Measurements from ENCODE around the gene TESK1. TPM values are rescaled to one million over a fixed set of nuclear protein-coding genes. Genes with fewer than 3 reads are reported as not detected.
A peak's percentile ranks its signal among the peaks of the same experiment; 100 is the strongest.
"Not testable (repeated sequence)": the region's sequence is repeated elsewhere in the genome, so short reads cannot be mapped to it uniquely, and the experiment has no call there.

The TESK1 gene
- polyA plus RNA-seq, 1 donor: 51.2 TPM

DNA sequence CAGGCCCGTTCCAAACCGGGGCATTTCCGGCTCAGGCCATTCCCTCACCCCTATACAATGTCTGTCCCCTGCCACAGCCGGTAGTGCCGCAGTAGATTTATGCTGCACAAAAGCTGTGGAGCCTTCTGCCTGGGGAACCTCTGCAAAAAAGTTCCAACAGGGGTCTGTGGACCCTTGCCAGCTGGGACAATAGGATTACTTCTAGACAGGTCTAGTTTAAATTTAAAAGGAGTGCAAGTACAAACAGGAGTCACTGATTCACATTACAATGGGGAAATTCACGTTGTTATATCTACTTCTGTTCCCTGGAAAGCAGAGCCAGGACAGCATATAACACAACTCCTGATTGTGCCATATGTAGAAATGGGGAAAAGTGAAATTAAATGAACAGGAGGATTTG, 21.5 kb upstream of the TESK1 start:
- not testable (repeated sequence) for DNase-seq

DNA sequence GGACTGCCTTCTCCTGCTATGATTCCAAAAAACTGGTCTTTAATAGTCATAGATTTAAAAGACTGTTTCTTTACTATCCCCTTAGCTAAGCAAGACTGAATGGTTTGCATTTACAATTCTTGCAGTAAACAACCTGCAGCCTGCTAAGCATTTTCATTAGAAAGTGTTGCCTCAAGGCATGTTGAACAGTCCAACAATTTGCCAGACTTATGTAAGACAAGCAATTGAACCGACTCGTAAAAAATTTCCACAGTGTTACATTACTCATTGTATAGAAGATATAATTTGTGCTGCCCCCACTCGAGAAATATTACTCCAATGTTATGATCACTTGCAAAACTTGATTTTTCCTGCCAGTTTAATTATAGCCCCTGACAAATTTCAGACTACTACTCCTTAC, 20.4 kb upstream of the TESK1 start:
- not testable (repeated sequence) for DNase-seq

DNA sequence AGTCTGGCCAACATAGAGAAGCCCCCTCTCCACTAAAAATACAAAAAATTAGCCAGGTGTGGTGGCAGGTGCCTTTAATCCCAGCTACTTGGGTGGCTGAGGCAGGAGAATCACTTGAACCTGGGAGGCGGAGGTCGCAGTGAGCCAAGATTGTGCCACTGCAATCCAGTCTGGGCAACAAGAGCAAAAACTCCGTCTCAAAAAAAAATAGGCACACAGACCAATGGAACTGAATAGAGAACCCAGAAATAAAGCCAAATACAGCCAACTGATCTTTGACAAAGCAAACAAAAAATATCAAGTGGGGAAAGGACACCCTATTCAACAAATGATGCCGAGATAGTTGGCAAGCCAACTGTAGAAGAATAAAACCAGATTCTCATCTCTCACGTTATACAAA, 16.6 kb upstream of the TESK1 start:
- DNase-seq: not testable (repeated sequence)

DNA sequence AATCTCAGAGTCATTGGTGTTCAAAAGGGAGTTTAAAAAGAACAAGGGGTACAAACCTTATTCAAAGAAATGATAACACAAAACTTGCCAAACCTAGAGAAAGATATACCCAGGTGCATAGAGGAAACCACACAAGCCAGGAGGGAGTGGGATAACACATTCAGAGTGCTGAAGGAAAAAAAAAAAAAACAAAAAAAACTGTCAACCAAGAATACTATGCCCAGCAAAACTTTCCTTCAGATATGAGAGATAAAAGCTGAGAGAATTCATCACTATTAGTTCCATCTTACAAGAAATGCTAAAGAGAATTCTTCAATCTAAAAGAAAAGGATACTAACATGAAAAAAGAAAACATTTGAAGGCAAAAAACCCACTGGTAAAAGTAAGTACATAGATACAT, 11.5 kb upstream of the TESK1 start:
- DNase-seq: no peak

DNA sequence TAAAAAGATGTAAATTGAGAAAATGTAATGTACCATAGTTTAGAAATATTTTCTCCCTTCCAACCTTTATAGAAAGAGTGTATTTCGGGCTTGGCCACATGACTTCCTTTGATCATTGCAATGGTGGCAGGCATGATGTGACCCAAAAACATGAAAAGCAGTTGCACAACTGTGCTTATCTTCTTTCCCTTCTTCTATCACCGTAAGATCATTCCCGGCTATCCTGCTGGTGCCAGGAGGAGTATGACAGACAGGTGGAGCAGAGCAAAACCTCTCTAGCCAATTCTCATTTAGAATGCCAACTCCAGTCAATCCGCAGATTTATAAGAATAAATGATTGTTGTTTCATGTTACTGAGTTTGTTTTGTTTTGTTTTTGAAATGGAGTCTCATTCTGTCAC, 10.6 kb upstream of the TESK1 start:
- DNase-seq: no peak

DNA sequence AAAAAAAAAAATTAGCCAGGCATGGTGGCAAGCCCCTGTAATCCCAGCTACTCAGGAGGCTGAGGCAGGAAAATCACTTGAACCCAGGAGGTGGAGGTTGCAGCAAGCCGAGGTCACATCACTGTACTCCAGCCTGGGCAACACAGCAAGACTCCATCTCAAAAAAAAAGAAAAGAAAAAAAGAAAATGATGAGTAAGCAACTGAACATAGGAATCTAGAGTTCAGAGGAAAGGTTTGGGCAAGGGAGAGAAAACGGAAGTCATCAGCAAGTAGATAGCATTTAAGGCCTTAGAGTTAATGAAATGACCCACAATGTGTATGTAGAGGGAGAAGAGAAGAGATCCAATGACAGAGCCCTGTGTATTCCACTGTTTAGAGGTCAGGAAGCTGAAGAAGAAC, 8.2 kb upstream of the TESK1 start:
- not testable (repeated sequence) for DNase-seq

DNA sequence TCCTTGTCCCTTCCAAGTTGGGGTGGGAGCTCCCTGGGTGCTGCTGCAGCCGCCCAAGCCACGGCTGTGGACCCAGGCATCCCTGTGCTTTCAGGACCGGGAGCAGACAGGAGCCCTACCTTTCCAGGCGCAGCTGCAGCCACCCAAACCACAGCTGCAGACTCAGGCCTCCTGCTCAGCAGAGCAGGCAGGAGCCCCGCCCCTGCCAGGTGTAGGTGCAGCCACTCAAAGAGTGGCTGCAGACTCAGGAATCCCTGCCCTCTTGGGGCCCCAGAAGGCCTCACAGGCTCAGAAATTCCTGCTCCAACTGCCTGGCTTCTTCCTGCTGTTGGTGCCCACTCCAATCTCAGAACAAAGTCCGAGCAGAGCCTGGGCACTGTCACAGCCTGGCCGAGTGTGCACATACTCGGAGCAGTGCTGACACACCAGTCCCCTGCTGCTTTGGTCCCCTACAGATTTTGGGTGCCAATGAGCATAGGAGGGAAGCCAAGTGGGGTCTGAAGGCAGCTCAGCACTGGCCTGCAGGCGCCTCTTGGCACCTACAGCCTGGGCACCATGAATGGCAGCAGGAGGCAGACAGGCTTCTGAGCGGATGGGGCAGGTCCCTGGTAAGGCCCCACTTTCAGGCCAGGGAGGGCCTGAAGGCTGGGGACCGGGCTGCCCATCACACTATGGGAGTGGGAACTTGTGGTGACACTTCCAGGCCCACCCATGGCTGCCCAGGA, 6.0 kb upstream of the TESK1 start:
- DNase-seq: no peak

DNA sequence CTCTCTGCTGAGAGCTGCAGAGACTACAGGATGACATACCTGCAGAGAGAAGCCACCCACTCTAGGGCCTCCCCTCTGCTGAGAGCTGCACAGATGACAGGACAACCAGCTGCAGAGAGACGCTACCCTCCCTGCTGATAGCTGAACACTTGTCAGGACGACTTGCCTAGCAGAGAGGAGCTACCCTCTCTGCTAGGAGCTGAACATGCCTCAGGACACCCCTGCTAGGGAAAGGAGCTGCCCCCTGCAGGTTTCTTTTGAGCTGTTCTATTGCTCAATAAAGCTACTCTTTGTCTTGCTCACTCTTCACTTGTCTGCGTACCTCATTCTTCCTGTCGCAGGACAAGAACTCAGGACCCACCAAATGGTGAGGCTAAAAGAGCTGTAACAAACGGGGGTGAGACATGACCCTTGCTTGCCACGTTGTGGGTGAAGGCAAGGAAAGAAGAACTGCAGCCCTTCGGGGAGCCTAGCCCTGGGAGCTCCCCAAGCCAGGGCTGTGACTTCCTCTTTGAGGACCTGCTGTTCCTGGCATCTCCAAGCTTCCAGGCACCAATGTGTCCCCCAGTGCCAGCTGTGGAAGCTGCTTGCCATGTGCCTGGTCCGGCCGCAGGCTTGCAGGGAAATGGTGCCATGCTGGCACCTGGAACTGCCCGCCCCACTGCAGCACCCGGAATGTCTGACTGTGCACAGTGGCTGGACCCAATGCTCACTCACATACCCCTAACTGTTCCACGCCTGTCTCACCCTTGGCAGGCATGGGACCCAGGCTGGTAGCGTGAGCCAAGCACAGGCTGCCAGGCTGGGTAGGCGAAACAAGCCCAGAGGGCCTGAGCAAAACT, 5.1 kb upstream of the TESK1 start:
- DNase-seq: no peak

DNA sequence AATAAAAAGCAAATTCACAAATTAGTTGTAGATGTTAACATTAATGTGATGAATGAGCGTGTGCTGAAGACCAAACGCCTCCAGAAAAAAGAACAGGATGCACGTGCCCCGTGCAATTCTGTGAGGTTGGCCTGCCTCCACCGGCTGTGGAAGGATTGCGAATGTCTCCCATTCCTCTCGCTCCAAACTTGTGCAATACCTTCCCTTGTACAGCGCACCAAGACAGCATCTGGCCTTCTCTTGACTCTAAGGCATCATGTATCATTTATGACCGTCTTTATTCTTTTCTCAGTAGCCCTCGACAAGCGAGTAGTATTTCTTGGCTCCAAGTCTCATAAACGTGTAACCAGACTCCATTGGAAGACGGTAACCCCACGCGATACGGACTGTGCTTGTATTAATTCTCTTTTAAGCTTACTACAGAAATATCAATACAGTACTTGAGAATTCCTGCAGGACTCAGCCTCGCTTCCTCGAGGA, 1.5 kb upstream of the TESK1 start:
- no peak for DNase-seq

DNA sequence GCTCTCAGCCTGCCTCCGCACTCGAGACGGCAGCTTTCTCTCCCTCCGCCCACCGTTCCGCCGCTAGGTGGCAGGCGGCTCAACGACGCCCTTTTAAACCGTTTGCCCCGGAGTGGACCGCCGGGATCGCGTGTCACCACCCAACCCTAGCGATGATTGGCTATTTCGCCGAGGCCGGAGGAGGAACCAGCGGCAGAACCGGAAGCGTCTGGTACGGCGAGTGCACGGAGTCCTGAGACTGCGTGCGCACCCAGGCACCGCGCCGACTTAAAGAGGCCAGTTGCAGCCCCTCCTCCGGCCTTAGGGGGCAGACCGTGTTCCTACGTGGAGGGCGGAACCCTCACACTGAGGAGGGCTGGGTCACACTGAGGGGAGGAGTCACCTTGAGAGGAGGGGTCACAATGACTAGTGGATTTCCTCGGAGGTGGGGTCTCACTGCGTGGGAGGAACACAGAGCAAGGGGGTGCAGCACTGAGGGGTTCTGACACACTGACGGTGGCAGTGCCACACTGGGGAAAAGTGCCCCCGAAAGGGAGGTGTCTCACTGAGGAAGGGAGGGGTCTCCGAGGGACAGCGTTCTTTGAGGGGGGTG, 980 bp upstream of the TESK1 start:
- DNase-seq: peak; percentile 100

DNA sequence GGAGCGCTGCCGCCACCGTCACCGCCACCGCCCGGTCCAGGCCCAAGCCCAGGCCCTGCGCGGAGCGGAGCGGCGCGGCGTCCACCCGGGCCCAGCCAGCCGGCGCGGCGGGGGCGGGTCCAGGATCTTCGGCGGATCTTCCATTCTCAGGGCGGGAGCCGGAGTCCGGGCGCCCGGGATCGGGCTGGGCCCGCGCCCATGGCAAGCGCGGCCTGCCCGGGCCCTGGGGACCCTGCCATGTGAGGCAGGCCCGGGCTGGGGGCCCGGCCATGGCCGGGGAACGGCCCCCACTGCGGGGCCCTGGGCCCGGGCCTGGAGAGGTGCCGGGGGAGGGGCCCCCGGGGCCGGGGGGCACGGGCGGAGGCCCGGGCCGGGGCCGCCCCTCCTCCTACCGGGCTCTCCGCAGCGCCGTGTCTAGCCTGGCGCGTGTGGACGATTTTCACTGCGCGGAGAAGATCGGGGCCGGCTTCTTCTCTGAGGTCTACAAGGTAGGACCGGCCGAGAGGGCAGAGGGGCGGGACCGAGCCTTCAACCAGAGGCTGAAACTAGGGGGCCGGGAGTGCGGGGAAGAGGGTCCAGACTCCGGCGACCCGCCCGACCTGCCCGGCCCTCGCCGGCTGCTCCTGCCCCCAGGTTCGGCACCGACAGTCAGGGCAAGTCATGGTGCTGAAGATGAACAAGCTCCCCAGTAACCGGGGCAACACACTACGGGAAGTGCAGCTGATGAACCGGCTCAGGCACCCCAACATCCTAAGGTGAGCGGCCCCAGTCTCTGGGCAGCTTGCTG, 482 bp downstream of the TESK1 start:
- peak; percentile 53 for DNase-seq

DNA sequence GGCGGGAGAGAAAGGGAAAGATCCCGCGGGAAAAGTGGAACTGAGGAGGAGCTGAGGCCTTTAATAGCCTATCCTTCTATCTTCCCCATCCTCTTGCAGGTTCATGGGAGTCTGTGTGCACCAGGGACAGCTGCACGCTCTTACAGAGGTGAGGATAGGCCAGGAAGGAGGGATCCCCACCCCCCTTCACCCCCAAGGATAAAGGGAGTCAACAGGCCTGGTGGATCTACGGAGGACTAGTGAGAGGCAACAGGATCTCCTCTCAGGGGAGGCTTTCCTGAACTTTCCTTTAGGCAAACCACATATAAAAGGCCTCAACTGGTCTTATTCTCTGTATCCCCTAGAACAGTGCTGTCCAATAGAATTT, 1.1 kb downstream of the TESK1 start:
- no peak for DNase-seq

DNA sequence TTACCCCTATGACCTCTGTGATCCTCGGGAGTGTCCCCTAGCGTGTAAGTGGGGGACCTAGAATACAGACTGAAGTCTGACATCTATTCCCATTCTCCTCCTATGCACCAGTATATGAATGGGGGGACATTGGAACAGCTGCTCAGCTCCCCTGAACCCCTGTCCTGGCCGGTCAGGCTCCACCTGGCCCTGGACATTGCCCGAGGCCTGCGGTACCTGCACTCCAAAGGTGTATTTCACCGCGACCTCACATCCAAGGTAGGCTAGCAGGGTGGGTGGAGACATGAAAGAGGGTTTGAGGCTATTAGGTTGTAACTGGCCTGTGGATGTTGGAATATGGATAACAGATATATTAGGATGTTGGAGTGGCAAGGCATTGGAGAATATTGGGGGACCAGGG, 1.7 kb downstream of the TESK1 start:
- no peak for DNase-seq

DNA sequence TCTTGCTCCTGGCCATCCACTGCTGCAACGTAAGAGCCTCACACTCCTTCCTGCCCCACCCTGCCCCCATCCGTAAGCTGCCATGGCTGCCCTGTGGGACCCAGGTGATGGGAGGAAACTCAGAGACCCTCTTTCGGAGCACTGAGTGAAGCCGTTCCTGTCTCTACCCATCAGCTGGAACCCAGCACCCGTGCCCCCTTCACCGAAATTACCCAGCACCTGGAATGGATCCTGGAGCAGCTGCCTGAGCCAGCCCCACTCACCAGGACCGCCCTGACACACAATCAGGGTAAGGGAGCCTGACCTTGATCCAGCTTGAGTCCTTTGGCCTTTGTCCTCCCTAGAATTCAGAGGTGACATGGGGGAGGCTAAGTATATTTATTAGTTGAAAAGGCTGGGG, 3.2 kb downstream of the TESK1 start:
- DNase-seq: no peak

DNA sequence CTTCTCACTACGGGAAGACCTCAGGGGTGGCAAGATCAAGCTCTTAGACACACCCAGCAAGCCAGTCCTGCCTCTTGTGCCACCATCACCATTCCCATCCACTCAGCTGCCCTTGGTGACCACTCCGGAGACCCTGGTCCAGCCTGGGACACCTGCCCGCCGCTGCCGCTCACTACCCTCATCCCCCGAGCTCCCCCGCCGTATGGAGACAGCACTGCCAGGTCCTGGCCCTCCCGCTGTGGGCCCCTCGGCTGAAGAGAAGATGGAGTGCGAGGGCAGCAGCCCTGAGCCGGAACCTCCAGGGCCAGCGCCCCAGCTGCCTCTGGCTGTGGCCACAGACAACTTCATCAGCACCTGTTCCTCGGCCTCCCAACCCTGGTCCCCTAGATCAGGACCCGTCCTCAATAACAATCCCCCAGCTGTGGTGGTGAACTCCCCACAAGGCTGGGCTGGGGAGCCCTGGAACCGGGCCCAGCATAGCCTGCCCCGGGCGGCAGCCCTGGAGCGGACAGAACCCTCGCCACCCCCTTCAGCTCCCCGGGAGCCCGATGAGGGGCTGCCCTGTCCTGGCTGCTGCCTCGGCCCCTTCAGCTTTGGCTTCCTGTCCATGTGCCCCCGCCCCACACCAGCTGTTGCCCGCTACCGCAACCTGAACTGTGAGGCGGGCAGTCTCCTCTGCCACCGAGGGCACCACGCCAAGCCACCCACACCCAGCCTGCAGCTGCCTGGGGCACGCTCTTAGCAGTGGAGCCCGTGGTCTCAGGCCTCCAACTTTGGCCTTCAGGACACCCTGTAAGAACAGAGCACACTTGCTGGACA, 4.1 kb downstream of the TESK1 start:
- peak; percentile 47 for DNase-seq

DNA sequence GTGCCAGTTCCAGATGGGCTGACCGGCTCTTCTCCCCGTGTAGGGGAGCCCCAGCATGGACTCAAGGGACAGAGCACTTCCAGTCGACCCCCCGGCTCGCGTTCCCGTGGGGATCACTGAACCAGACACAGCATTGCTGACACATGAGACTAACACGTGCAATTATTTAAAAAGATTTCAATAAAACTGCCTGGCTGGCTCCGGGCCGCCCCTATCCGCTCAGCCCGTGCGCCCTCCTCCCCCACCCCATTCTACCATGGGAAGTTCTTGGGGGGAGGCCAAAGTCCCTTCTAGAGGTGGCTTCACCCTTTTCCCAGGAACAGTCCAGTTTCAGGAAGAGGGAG, 4.7 kb downstream of the TESK1 start:
- DNase-seq: no peak

DNA sequence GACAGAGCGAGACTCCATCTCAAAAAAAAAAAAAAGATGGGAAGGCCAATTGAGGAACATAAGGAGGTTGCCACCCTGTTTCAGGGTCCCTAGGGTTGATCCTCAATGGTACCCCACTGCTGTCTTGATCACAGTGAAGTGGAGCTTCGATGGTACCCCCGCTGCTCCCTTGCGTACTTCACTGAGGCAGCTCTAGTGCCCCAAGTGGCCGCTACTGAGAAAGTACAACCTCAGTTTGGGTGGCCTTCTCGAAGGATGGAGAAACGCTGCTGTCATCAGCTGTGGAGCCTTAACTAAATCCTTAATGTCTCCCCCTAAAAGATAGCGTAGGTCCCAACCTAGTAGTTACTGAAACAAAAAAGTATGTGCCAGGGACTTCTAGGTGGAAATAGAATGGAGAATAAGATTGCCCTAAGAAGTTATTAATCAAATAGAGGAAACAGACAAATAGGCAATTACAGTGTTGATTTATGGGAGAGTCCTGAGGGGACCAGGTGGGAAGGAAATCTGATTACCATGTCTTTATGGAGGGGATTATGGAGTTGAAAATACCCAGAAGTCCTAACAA, 6.3 kb downstream of the TESK1 start:
- DNase-seq: no peak

DNA sequence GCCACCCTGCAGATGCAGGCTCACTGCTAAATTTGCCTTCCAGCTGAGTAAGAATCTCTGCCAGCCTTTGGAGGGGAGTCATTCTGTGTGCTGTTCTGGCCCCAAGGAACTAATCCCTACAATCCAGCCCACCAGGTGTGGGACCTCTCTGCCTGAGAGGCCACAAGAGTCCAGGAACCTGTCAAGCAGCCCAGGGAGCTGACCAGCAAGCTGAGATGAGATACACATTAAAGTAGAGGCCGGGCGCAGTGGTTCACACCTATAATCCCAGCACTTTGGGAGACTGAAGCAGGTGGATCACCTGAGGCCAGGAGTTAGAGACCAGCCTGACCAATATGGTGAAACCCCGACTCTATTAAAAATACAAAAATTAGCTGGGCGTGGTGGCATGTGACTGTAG, 7.0 kb downstream of the TESK1 start:
- DNase-seq: not testable (repeated sequence)

DNA sequence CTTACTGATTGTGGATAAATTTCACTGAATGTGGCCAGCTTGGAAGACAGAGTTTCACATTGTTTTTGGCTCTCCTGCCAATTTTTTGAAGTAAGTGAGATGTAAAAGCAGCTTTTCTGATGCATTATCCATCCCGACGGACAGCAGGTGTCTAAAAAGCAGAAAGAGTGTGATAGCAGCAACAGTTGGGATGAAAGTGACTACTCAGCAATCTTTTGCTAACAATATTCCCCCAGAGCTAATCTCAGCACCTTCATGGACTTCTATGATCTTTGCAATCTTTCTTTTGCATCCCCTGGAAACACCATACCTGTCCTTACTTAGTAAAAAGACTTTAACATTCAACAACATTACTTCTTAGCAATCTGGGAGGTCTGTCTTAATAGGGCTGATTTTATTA, 7.8 kb downstream of the TESK1 start:
- no peak for DNase-seq

DNA sequence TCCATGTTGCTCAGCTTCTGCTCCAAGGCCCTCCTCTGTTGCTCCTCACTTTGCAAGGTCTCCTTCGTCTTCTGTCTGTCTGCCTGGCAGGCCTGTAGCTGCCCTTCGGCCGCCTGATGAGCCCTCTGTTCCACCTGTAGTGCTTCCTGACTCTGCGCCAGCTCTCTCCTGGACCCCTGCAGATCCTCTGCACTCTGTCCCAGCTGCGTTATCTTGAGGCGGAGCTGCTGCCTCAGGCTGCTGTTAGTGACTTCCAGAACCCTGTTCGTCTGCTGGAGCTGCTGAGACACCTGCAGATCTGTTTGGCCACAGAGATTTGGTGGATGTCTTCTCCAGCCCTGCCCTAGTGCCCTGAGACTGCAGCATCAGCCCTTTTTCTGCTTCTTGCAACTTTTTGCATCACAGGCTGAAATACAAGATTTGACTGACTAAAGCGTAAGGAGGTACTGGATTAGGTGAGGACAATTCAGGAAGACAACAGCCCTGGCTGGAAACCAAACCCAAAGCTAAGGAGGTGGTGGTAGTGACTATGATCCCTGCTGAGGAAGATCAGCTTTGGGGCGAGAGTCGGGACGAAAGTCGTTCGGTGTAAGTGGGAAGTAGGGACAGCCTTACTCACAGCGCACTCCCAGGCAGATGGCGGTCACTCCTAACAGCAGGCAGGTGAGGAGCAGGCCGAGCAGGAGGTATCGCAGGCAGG, 11.1 kb downstream of the TESK1 start:
- DNase-seq: no peak
